ENCODE data around the gene SLIT3. TPM values are rescaled to one million over a fixed set of nuclear protein-coding genes. Genes with fewer than 3 reads are reported as not detected.

Gene SLIT3
- total RNA-seq, 1 donor from 2014 or later: not detected

GRCh38 chr5:168844016-168844921 is 456.7 kb downstream of the SLIT3 start:
- no peak for DNase-seq (ENCODE audit: low read depth)

GRCh38 chr5:168843277-168844015 is 457.5 kb downstream of the SLIT3 start:
- no peak for DNase-seq (ENCODE audit: low read depth)

GRCh38 chr5:168842571-168843205 is 458.3 kb downstream of the SLIT3 start:
- no peak for DNase-seq (ENCODE audit: low read depth)

- DNase-seq (ENCODE audit: low read depth): no peak
Observed at GRCh38 chr5:168837852-168838251, 463.1 kb downstream of the SLIT3 start.

- no peak for DNase-seq (ENCODE audit: low read depth)
Observed at GRCh38 chr5:168836603-168837231, 464.2 kb downstream of the SLIT3 start.

- DNase-seq (ENCODE audit: low read depth): no peak
Observed at GRCh38 chr5:168833936-168834335, 467.0 kb downstream of the SLIT3 start.

- DNase-seq (ENCODE audit: low read depth): no peak
Observed at GRCh38 chr5:168833383-168833782, 467.6 kb downstream of the SLIT3 start.

- DNase-seq (ENCODE audit: low read depth): no peak
Observed at GRCh38 chr5:168832308-168832707, 468.6 kb downstream of the SLIT3 start.

GRCh38 chr5:168831383-168831782 is 469.6 kb downstream of the SLIT3 start:
- DNase-seq (ENCODE audit: low read depth): no peak

GRCh38 chr5:168830833-168831232 is 470.1 kb downstream of the SLIT3 start:
- DNase-seq (ENCODE audit: low read depth): no peak

GRCh38 chr5:168829922-168830417 is 471.0 kb downstream of the SLIT3 start:
- no peak for DNase-seq (ENCODE audit: low read depth)

GRCh38 chr5:168829044-168829443 is 471.9 kb downstream of the SLIT3 start:
- no peak for DNase-seq (ENCODE audit: low read depth)

- no peak for DNase-seq (ENCODE audit: low read depth)
Observed at GRCh38 chr5:168827636-168828035, 473.3 kb downstream of the SLIT3 start.

GRCh38 chr5:168826246-168826725 is 474.7 kb downstream of the SLIT3 start:
- DNase-seq (ENCODE audit: low read depth): no peak

- DNase-seq (ENCODE audit: low read depth): no peak
Observed at GRCh38 chr5:168822745-168823281, 478.1 kb downstream of the SLIT3 start.

- no peak for DNase-seq (ENCODE audit: low read depth)
Observed at GRCh38 chr5:168822248-168822744, 478.6 kb downstream of the SLIT3 start.

GRCh38 chr5:168820874-168821273 is 480.1 kb downstream of the SLIT3 start:
- no peak for DNase-seq (ENCODE audit: low read depth)

- no peak for DNase-seq (ENCODE audit: low read depth)
Observed at GRCh38 chr5:168819004-168819621, 481.8 kb downstream of the SLIT3 start.

- DNase-seq (ENCODE audit: low read depth): no peak
Observed at GRCh38 chr5:168818558-168818957, 482.4 kb downstream of the SLIT3 start.

GRCh38 chr5:168817591-168817990 is 483.3 kb downstream of the SLIT3 start:
- DNase-seq (ENCODE audit: low read depth): no peak
